Tracheal epithelial cell (primary cell): ENCODE results near the gene HNRNPF. TPM values are rescaled to one million over a fixed set of nuclear protein-coding genes. Genes with fewer than 3 reads are reported as not detected.

ENCODE experiments used
- total RNA-seq: library from RNA; depleted of rRNA; stranded (reverse); fragments of >200 nt; gene quantifications from 2 replicates; pipeline ENCODE4 v1.2.1, GENCODE V29; 2014

Gene HNRNPF, protein sequence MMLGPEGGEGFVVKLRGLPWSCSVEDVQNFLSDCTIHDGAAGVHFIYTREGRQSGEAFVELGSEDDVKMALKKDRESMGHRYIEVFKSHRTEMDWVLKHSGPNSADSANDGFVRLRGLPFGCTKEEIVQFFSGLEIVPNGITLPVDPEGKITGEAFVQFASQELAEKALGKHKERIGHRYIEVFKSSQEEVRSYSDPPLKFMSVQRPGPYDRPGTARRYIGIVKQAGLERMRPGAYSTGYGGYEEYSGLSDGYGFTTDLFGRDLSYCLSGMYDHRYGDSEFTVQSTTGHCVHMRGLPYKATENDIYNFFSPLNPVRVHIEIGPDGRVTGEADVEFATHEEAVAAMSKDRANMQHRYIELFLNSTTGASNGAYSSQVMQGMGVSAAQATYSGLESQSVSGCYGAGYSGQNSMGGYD
- 269 and 280 TPM in 2 replicates for total RNA-seq

DNA sequence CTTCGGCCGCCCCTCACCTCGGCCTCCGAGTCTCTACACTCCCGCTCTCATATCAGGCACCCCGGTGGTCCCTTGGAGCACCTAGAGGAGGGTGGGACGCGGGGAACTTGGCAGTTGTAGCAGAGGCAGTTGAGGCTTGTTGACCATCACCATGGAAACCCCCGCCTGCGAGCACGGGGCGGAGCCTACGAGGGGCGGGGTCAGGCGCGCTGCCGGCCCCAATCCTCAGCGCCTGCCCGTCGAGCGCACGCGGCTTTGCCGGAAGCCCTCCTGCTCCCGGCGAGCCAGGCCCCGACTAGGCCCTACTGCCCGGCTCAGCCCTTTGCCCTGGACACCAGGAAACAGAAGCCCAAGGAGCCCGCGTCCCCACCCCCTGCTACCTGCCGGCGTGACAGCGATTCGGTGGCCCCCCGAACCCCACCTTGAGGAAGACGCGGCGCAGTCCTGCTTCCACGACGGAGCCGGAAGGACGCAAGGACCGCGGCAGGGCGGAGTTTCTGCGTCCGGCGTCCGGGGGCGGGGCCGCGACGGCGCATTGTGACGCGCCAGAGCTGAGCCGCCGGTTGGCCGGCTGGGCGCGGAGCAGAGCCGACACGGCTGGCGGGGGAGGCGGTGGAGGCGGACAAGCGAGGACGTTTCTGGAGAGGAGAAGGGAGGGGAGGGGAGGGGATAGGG, at the start of gene HNRNPF:
Gene HNRNPF (minus strand): TSS at position 477 of the 675 bp plus-strand sequence. CDS start 21,302 bp downstream, outside the sequence.

DNA sequence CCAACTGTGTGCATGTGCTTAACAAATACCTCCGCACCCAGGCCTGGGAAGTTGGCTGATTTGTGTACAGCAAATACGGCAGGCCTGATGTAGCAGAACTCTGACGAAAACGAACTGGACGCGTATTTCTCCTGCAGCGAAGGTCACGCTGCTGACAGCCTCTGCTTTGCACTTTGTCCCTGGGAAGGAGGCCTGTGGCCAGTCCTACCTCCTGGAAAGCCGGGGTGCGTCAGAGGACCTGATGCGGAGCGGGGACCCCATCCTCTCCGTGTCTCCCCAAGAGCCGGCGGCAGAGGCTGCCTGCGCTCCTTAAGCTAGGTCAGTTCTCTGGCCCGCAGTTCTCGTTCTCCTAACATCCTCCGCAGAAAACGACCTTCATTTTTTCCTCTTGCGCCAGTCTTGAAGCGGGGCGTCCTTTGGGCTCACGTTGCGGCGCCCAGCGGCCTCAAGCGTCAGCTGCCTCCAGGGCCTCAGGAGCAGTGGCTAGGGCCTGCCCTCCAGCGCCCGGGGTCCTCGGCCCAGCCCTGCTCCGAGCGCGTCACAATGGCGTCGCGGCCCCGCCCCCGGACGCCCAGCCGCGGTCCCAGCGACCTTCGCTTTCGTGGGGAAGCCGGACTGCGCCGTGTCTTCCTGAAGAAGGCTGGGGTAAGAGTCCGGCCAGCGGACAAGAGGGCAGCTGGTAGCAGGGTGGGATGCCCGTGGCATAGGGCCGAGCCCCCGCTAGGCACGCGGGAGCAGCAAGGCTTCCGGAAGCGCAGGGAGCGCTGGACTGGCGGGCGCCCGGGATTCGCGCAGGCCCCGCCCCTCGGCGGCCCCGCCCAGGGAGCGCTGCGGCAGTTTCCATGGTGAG, 27.5 kb upstream of the HNRNPF start, which contains the start of gene ZNF487:
Gene ZNF487 (plus strand): TSS at position 821 of the 850 bp plus-strand sequence. CDS start 38,703 bp downstream, outside the sequence.

DNA sequence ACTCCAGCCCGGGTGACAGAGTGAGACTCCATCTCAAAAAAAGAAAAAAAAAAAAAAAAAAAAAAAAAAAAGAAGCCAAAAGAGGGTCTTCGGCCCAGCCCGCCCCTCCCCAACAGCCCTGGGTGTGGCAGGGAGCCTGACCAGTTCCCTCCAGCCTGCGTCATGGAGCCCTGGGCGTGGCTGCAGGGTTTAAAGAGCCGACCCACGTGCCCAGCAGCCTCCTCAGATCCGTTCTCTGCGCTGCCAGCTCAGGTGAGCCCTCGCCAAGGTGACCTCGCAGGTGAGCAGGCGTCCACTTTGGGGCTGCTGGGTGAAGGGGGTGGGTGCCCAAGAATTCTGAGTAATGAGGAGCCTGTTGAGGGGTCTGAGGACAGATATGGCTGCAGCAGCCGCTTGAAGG, 37.6 kb downstream of the HNRNPF start, which contains the start of gene FXYD4:
Gene FXYD4 (plus strand): TSS at position 219 of the 400 bp plus-strand sequence. CDS start 2,111 bp downstream, outside the sequence.

Other genes starting within 250 kb of the HNRNPF start
- 22.9 and 25.6 TPM in 2 replicates for gene RASGEF1A, start 142.1 kb downstream of the HNRNPF start, total RNA-seq
- gene FXYD4, start 37.5 kb downstream of the HNRNPF start, total RNA-seq = not detected in 2 replicates
- gene ZNF487, start 27.9 kb upstream of the HNRNPF start, total RNA-seq = 0.96 and 2.6 TPM in 2 replicates
- gene ZNF239, start 165.4 kb upstream of the HNRNPF start, total RNA-seq = 1.2 and 1.9 TPM in 2 replicates
- gene ZNF485, start 197.3 kb upstream of the HNRNPF start, total RNA-seq = 5.8 and 6.8 TPM in 2 replicates
- gene ZNF32, start 239.7 kb upstream of the HNRNPF start, total RNA-seq = 27.3 and 29.2 TPM in 2 replicates